Activated T-cell treated with anti-CD3 and anti-CD28 coated beads, Interleukin-2, amount 50 U/mL, for 4 hours (primary cell): ENCODE measurements around the gene KCTD5. TPM values are rescaled to one million over a fixed set of nuclear protein-coding genes. Genes with fewer than 3 reads are reported as not detected.

Experiments used
- ATAC-seq, 2 donors: fragments of 200-7000 bp; cut with Tn5 transposase; one replicate each; pipeline ENCODE4 v1.10.0; 2021
- DNase-seq: peaks from one replicate; pipeline ENCODE4 v3.0.0-alpha.2; 2020
- H3K27me3 Mint-ChIP-seq: one replicate; pipeline ENCODE4 v1.8.0; 2021; ENCODE audit warnings: low read depth, mixed read lengths
- H3K36me3 Mint-ChIP-seq: one replicate; pipeline ENCODE4 v1.8.0; 2022; ENCODE audit warnings: mixed read lengths; ENCODE audit not compliant: insufficient read depth
- H3K4me1 Mint-ChIP-seq: one replicate; pipeline ENCODE4 v1.8.0; 2021; ENCODE audit warnings: low read depth, mixed read lengths
- H3K4me3 Mint-ChIP-seq: one replicate; pipeline ENCODE4 v1.8.0; 2021; ENCODE audit warnings: mild to moderate bottlenecking, moderate library complexity, mixed read lengths
- H3K9me3 Mint-ChIP-seq: one replicate; pipeline ENCODE4 v1.8.0; 2021; ENCODE audit warnings: mixed read lengths
- total RNA-seq, 3 donors: library from RNA; stranded (reverse); gene quantifications; one replicate each; pipeline ENCODE4 v1.2.1, GENCODE V29; 2021

The KCTD5 gene
- total RNA-seq, 3 donors from 2014 or later: 38.7 to 56.1 (median 42.0) TPM

- DNase-seq (no peak), ATAC-seq (no peak)
- Mint-ChIP-seq H3K4me3 (no peak overlapping the region), H3K9me3 (peaks cover 6% of the 10 kb centered on the region), H3K4me1 (peaks cover 14% of the 10 kb centered on the region), H3K36me3 (peaks cover 8% of the 10 kb centered on the region), H3K27me3 (no peaks in the 10 kb centered on the region)
Observed at GRCh38 chr16:2748757-2749455, 66.6 kb downstream of the KCTD5 start.

- DNase-seq (no peak), ATAC-seq (no peak)
- H3K9me3 Mint-ChIP-seq: peaks cover 6% of the 10 kb centered on the region
- no peaks in the 10 kb centered on the region for H3K27me3 Mint-ChIP-seq
- no peak overlapping the region for H3K4me3 Mint-ChIP-seq
- H3K36me3 Mint-ChIP-seq: peaks cover 13% of the 10 kb centered on the region
- peaks cover 20% of the 10 kb centered on the region for H3K4me1 Mint-ChIP-seq
Observed at GRCh38 chr16:2749476-2749875, 67.2 kb downstream of the KCTD5 start.

- Mint-ChIP-seq H3K9me3 (peaks cover 6% of the 10 kb centered on the region), H3K4me3 (no peak overlapping the region), H3K27me3 (no peaks in the 10 kb centered on the region), H3K36me3 (peaks cover 17% of the 10 kb centered on the region), H3K4me1 (peaks cover 25% of the 10 kb centered on the region)
- ATAC-seq: no peak
- DNase-seq: no peak
Observed at GRCh38 chr16:2749936-2750335, 67.6 kb downstream of the KCTD5 start.

GRCh38 chr16:2751577-2752034 lies 69.3 kb downstream of the KCTD5 start:
- Mint-ChIP-seq H3K4me3 (peak overlapping the region; percentile 90), H3K4me1 (peaks cover 40% of the 10 kb centered on the region), H3K36me3 (peaks cover 31% of the 10 kb centered on the region), H3K27me3 (no peaks in the 10 kb centered on the region), H3K9me3 (peaks cover 6% of the 10 kb centered on the region)
- ATAC-seq: no peak
- no peak for DNase-seq

GRCh38 chr16:2752035-2752849 lies 69.9 kb downstream of the KCTD5 start, which contains the start of gene SRRM2:
Gene SRRM2 (plus strand): TSS chr16:2752638. CDS start chr16:2756365, 3,727 bp downstream.
- Mint-ChIP-seq H3K36me3 (peaks cover 37% of the 10 kb centered on the region), H3K4me1 (peaks cover 46% of the 10 kb centered on the region), H3K4me3 (peak within 1 kb of the TSS; percentile 95), H3K9me3 (peaks cover 6% of the 10 kb centered on the region), H3K27me3 (no peaks in the 10 kb centered on the region)
- ATAC-seq: peak; percentile 90 to 91
- DNase-seq: peak; percentile 91

GRCh38 chr16:2752850-2753732 lies 70.8 kb downstream of the KCTD5 start:
- peaks cover 44% of the 10 kb centered on the region for H3K36me3 Mint-ChIP-seq
- no peaks in the 10 kb centered on the region for H3K27me3 Mint-ChIP-seq
- H3K4me1 Mint-ChIP-seq: peaks cover 49% of the 10 kb centered on the region
- peak overlapping the region; percentile 95 for H3K4me3 Mint-ChIP-seq
- ATAC-seq (peak; percentile 51 to 52), DNase-seq (no peak)
- peaks cover 6% of the 10 kb centered on the region for H3K9me3 Mint-ChIP-seq

GRCh38 chr16:2753733-2754020 lies 71.4 kb downstream of the KCTD5 start:
- Mint-ChIP-seq H3K9me3 (peaks cover 6% of the 10 kb centered on the region), H3K4me3 (peak overlapping the region; percentile 95), H3K27me3 (no peaks in the 10 kb centered on the region), H3K36me3 (peaks cover 48% of the 10 kb centered on the region), H3K4me1 (peaks cover 49% of the 10 kb centered on the region)
- no peak for DNase-seq
- no peak for ATAC-seq

GRCh38 chr16:2755158-2755557 lies 72.8 kb downstream of the KCTD5 start:
- Mint-ChIP-seq H3K4me3 (peak overlapping the region; percentile 95), H3K36me3 (peaks cover 63% of the 10 kb centered on the region), H3K9me3 (peaks cover 6% of the 10 kb centered on the region), H3K4me1 (peaks cover 55% of the 10 kb centered on the region), H3K27me3 (no peaks in the 10 kb centered on the region)
- DNase-seq (no peak), ATAC-seq (no peak)

DNA sequence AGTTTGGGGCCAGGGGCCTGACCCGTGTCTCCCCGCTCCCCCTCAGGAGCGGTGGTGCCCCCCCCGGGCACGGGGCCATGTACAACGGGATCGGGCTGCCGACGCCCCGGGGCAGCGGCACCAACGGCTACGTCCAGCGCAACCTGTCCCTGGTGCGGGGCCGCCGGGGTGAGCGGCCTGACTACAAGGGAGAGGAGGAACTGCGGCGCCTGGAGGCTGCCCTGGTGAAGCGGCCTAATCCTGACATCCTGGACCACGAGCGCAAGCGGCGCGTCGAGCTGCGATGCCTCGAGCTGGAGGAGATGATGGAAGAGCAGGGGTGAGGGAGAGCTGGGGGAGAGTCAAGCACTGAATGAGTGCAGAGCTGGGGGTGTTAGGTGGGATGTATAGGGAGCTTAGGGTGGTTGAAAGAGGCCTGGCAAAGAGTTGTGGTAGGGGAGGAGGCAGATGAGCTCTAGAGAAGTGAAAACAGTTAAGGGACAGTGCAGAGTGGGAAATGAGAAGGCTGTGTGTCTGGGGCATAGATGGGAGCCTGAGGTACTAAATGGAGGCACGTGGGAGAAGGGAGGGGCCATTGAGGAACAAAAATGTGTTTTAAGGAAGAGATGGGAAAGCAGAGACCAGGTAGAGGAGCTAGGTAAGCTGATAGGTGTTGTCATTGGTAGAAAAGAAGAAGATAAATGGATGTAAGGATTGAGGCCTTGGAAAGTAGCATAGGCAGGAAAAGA lies 74.1 kb downstream of the KCTD5 start:
- H3K36me3 Mint-ChIP-seq: peaks cover 73% of the 10 kb centered on the region
- H3K4me1 Mint-ChIP-seq: peaks cover 51% of the 10 kb centered on the region
- H3K9me3 Mint-ChIP-seq: peaks cover 2% of the 10 kb centered on the region
- no peak for DNase-seq
- ATAC-seq: no peak
- H3K27me3 Mint-ChIP-seq: no peaks in the 10 kb centered on the region
- H3K4me3 Mint-ChIP-seq: peak overlapping the region; percentile 19

DNA sequence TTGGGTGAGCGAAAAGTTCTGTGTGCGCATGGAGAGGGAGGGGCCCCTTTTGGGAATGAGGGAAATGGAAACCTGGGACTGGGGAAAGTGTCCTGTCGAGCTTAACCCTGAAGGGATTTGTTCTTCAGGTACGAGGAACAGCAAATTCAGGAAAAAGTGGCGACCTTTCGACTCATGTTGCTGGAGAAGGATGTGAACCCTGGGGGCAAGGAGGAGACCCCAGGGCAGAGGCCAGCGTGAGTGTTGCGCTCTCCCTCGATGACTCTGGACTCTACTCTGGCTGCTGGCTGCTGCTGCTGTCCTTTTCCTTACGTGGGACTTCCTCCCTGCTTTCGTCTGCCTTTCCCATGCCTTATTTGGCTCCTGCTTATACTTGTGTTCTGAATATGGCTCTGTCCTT lies 75.0 kb downstream of the KCTD5 start:
- ATAC-seq (no peak), DNase-seq (no peak)
- no peak overlapping the region for H3K4me3 Mint-ChIP-seq
- no peaks in the 10 kb centered on the region for H3K27me3 Mint-ChIP-seq
- no peaks in the 10 kb centered on the region for H3K9me3 Mint-ChIP-seq
- peaks cover 82% of the 10 kb centered on the region for H3K36me3 Mint-ChIP-seq
- peaks cover 47% of the 10 kb centered on the region for H3K4me1 Mint-ChIP-seq

Other genes with a start within 250 kb of the KCTD5 start
- 10 to 100 TPM; 26.0 to 37.5 (median 32.7) TPM for gene TEDC2, start 222.4 kb upstream of the KCTD5 start, total RNA-seq
- not detected for gene NTN3, start 211.2 kb upstream of the KCTD5 start, total RNA-seq
- 10 to 100 TPM; 25.0 to 27.2 (median 26.3) TPM for gene TBC1D24, start 207.4 kb upstream of the KCTD5 start, total RNA-seq
- gene ATP6V0C, start 168.6 kb upstream of the KCTD5 start, total RNA-seq: 100 to 1,000 TPM; 184 to 198 (median 188) TPM
- gene AMDHD2, start 162.2 kb upstream of the KCTD5 start, total RNA-seq: 10 to 100 TPM; 32.0 to 35.3 (median 35.0) TPM
- gene CEMP1, start 151.1 kb upstream of the KCTD5 start, total RNA-seq: under 1 TPM; 0.16 to 0.60 (median 0.38) TPM
- 10 to 100 TPM; 47.1 to 55.3 (median 54.3) TPM for gene PDPK1, start 144.5 kb upstream of the KCTD5 start, total RNA-seq
- gene PRSS27, start 37.7 kb downstream of the KCTD5 start, total RNA-seq: 1 to 10 TPM in 1 of 3 donors, under 1 TPM in 2; 0.76 to 1.2 (median 0.84) TPM
- gene SRRM2, start 70.1 kb downstream of the KCTD5 start, total RNA-seq: 100 to 1,000 TPM; 537 to 551 (median 548) TPM
- gene ELOB, start 94.8 kb downstream of the KCTD5 start, total RNA-seq: 100 to 1,000 TPM; 223 to 320 (median 298) TPM
- gene PRSS33, start 105.0 kb downstream of the KCTD5 start, total RNA-seq: under 1 TPM in 2 of 3 donors, not detected in 1; 0.13 to 0.32 TPM
- not detected for gene PRSS41, start 115.9 kb downstream of the KCTD5 start, total RNA-seq
- 10 to 100 TPM in 2 of 3 donors, 1 to 10 TPM in 1; 8.9 to 16.1 (median 13.2) TPM for gene PRSS21, start 134.7 kb downstream of the KCTD5 start, total RNA-seq
- gene ZG16B, start 147.8 kb downstream of the KCTD5 start, total RNA-seq: under 1 TPM in 1 of 3 donors, not detected in 2; 0.33 TPM
- gene PRSS22, start 175.6 kb downstream of the KCTD5 start, total RNA-seq: under 1 TPM in 1 of 3 donors, not detected in 2; 0.37 TPM
- 10 to 100 TPM; 25.7 to 28.7 (median 28.5) TPM for gene FLYWCH2, start 200.7 kb downstream of the KCTD5 start, total RNA-seq
- 10 to 100 TPM; 39.8 to 47.9 (median 46.8) TPM for gene FLYWCH1, start 229.4 kb downstream of the KCTD5 start, total RNA-seq